ENCODE measurements around the gene GATA6.

GATA6 gene

GRCh38 chr18:22210311-22210754 lies 40.9 kb downstream of the GATA6 start (continued):
- TF ChIP-seq ZIC2 (tag by site-specific recombination; IDR thresholded peaks at IDR 0.05) (no peak), OVOL3 (tag by site-specific recombination; IDR thresholded peaks at IDR 0.05) (no peak), BCL11B (tag by site-specific recombination; IDR thresholded peaks at IDR 0.05; ENCODE audit: low read depth) (no peak), ZNF140 (tag by site-specific recombination; IDR thresholded peaks at IDR 0.05) (no peak), ZNF530 (tag by site-specific recombination; IDR thresholded peaks at IDR 0.05; ENCODE audit: low read depth) (no peak), ZBTB8A (tag by site-specific recombination; IDR thresholded peaks at IDR 0.05) (no peak), ZNF391 (tag by site-specific recombination; IDR thresholded peaks at IDR 0.05; ENCODE audit: borderline replicate concordance, low read depth) (no peak), ZNF707 (tag by site-specific recombination; IDR thresholded peaks at IDR 0.05) (no peak)

GRCh38 chr18:22211657-22212056 lies 42.3 kb downstream of the GATA6 start:
- Histone ChIP-seq H3K9me3 (ENCODE audit: control insufficient read depth, insufficient read depth, low read depth, low read length) (no peaks in the 10 kb centered on the region), H3K4me1 (ENCODE audit: control insufficient read depth, insufficient read depth, low read length) (no peaks in the 10 kb centered on the region), H3K4me3 (ENCODE audit: low read depth, low read length) (no peak overlapping the region), H3K36me3 (ENCODE audit: control insufficient read depth in 2 of 2, insufficient read depth in 1 of 2, low read length in 2 of 2) (no peaks in the 10 kb centered on the region), H3K27ac (ENCODE audit: extremely low read depth, low read depth, low read length) (no peak overlapping the region)
- ChIA-PET POLR2A (no interaction called here), CTCF (interaction anchor here (0.7 kb wide), 1 partner anchor 14 kb away, joined by 3 read pairs; no protein-coding TSS in a partner anchor)
- TF ChIP-seq ZNF776 (tag by site-specific recombination; IDR thresholded peaks at IDR 0.05; ENCODE audit: borderline replicate concordance) (no peak), ZNF416 (tag by site-specific recombination; IDR thresholded peaks at IDR 0.05) (no peak), ZNF830 (tag by site-specific recombination; IDR thresholded peaks at IDR 0.05; ENCODE audit: low read depth) (no peak), ZNF292 (tag by site-specific recombination; IDR thresholded peaks at IDR 0.05; ENCODE audit: borderline replicate concordance, low read depth) (no peak), ZBTB17 (tag by site-specific recombination; IDR thresholded peaks at IDR 0.05) (peak; percentile 63), ZNF280C (tag by site-specific recombination; IDR thresholded peaks at IDR 0.05) (no peak), ZNF426 (tag by site-specific recombination; IDR thresholded peaks at IDR 0.05) (no peak), ZNF600 (tag by site-specific recombination; IDR thresholded peaks at IDR 0.05) (peak; percentile 23; the same call in 1 of the 2 replicates)

GRCh38 chr18:22213333-22213973 lies 44.1 kb downstream of the GATA6 start:
- no peaks in the 10 kb centered on the region for H3K36me3 ChIP-seq (ENCODE audit: control insufficient read depth in 2 of 2, insufficient read depth in 1 of 2, low read length in 2 of 2)
- ChIA-PET CTCF (interaction anchor here (0.6 kb wide), 2 partner anchors 395 to 602 kb away, joined by 3 to 6 read pairs; no protein-coding TSS in a partner anchor), POLR2A (interaction anchor here (0.7 kb wide), 1 partner anchor 40 kb away, joined by 3 read pairs; no protein-coding TSS in a partner anchor)
- no peak overlapping the region for H3K4me3 ChIP-seq (ENCODE audit: low read depth, low read length)
- H3K4me1 ChIP-seq (ENCODE audit: control insufficient read depth, insufficient read depth, low read length), result no peaks in the 10 kb centered on the region
- H3K27ac ChIP-seq (ENCODE audit: extremely low read depth, low read depth, low read length), result no peak overlapping the region
- no peak for TF ChIP-seq ZNF2 (tag by site-specific recombination; IDR thresholded peaks at IDR 0.05)
- TF ChIP-seq ZBTB48 (tag by site-specific recombination; IDR thresholded peaks at IDR 0.05), result 0 out of 2 replicates have a peak, but pooled peaks have one; percentile 27
- TF ChIP-seq TRIM28 (IDR thresholded peaks at IDR 0.05; ENCODE audit: borderline replicate concordance, low read length), result no peak
- no peak for TF ChIP-seq HOXD13 (CRISPR knock-in tag; IDR thresholded peaks at IDR 0.05; ENCODE audit: borderline replicate concordance)
- no peaks in the 10 kb centered on the region for H3K9me3 ChIP-seq (ENCODE audit: control insufficient read depth, insufficient read depth, low read depth, low read length)

All from HEK293 (cell line).